Measurements from ENCODE around the gene XPO4.
"Not testable (repeated sequence)": the region's sequence is repeated elsewhere in the genome, so short reads cannot be mapped to it uniquely, and the experiment has no call there.

The XPO4 gene

DNA sequence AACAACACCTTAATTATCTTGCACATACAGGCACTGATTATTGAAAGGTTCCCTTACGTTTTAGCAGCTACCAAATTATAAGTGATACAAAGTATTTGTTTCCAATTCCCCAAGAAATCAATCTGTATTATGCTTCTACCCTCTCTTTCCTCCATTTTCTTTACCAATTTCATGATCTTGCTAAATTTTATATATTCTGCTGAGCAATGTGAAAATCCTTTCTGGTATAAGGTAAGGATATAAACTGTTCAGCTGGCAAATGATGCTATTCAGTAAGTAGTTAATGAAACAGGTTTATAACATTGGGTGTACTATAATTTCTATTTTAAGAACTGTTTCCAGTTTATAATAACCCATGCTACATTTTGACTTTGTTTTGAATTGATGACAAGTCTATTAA lies 127.8 kb downstream of the XPO4 start:
- CTCF ChIA-PET = no interaction called here
- Mint-ChIP-seq H3K4me3 (peak overlapping the region; percentile 89), H3K27me3 (no peaks in the 10 kb centered on the region), H3K4me1 (peaks cover 40% of the 10 kb centered on the region), H3K27ac (no peak overlapping the region), H3K9me3 (peaks cover 4% of the 10 kb centered on the region), H3K36me3 (peaks cover 36% of the 10 kb centered on the region)
- no peak for DNase-seq

DNA sequence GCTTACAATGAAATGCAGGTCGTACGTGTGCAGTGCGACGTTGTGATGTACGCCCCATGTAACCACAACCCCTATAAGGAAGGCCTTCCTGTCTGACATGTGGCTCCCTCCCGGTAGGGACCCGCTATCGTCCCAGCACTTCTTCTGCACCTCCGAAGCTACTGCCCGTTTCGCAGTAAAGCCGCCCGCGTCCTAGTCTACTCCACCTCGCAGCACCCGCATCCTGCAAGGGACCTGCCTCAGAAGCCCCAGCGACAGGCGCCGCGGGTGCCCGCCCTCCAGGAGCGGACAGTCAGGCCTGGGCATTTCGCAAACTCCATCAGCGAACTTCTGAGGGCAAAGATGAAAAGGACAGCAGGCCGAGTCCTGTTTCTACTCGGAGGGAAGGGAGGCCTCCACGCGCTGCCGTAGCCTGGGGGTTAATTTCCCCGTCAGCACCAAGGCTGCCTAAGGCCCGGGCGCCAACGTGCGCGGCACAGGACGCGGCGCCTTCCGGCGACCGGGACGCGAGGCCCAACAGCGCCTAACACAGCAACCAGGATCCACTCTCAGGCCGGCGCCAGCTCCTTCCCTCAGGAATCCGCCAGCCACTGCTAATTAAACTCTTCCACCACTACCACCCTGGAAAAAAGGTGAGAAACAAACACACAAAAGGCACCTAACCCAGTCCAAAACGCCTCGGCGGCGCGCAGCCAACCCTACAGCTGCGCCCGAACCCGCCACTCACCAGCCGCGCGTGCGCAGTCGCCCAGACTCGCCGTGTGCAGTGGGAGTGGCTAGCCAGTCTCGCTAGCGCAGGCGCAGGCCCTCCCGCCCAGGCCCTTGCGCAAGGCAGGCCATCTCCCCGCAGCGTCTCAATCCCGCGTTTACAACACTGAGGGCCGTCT lies 129.1 kb downstream of the XPO4 start, which contains the start of gene EEF1AKMT1:
EEF1AKMT1 (minus strand) TSS at position 768 of the 887 bp plus-strand sequence. CDS start 16,363 bp downstream, outside the sequence.
- Mint-ChIP-seq H3K4me3 (peak within 1 kb of the TSS; percentile 89), H3K36me3 (peaks cover 47% of the 10 kb centered on the region), H3K4me1 (peaks cover 41% of the 10 kb centered on the region), H3K9me3 (peaks cover 10% of the 10 kb centered on the region), H3K27ac (peak within 1 kb of the TSS; percentile 99), H3K27me3 (no peaks in the 10 kb centered on the region)
- DNase-seq = peak; percentile 95
- CTCF ChIA-PET = no interaction called here

DNA sequence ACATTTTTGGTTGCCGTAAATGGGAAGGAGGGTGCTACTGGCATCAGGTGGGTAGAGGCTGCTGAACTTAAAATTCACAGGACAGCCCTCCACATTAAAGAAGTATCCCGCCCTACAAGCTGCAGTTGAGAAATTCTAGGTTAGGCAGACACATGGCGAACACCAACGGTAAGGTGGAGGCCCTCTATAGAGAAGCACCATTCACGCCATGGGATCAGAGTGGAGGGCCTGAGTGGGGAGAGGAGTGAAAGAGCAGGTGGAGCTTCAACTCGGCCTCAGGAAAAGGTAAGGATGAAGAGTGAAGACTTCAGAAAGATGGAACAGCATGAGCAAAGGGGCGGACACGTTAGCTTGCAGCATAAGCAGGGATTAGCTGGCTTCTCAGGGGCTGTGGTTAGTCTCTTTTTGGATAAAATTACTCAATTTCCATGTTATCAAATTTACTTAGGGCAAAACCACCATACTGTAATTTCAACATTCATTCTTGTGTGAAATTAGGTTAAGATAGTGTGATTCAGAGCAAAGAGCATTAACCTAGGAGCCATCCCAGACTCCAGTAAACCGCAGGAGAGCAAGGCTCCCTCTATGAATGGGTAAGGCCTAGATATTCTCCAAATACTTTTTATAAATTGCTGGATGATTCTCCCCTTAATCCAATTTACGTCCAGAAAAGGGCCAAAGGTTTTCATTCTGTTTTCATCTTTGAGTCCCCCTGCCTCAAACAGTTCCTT lies 130.0 kb downstream of the XPO4 start:
- Mint-ChIP-seq H3K27me3 (no peaks in the 10 kb centered on the region), H3K36me3 (peaks cover 55% of the 10 kb centered on the region), H3K9me3 (peaks cover 19% of the 10 kb centered on the region), H3K27ac (peak overlapping the region; percentile 99), H3K4me3 (peak overlapping the region; percentile 89), H3K4me1 (peaks cover 41% of the 10 kb centered on the region)
- CTCF ChIA-PET = no interaction called here
- no peak for DNase-seq

DNA sequence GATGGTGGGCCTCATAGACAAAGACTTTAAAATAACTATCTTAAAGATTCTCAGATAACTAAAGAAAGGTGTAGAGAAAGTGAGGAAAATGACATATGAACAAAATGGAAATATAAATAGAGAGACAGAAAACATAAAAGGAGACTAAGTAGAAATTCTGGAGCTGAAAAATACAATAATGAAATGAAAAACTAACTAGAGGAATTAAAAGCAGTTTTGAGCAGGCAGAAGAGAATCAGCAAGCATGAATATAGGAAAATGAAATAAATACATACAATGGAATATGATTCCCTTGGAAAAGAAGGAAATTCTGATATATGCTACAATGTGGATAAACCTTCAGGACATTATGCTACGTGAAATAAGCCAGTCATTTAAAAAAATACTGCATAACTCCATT lies 132.7 kb downstream of the XPO4 start:
- peaks cover 36% of the 10 kb centered on the region for H3K4me1 Mint-ChIP-seq
- DNase-seq = no peak
- H3K4me3 Mint-ChIP-seq = no peak overlapping the region
- H3K27ac Mint-ChIP-seq = no peak overlapping the region
- peaks cover 53% of the 10 kb centered on the region for H3K36me3 Mint-ChIP-seq
- peaks cover 23% of the 10 kb centered on the region for H3K9me3 Mint-ChIP-seq
- no peaks in the 10 kb centered on the region for H3K27me3 Mint-ChIP-seq
- CTCF ChIA-PET = no interaction called here

DNA sequence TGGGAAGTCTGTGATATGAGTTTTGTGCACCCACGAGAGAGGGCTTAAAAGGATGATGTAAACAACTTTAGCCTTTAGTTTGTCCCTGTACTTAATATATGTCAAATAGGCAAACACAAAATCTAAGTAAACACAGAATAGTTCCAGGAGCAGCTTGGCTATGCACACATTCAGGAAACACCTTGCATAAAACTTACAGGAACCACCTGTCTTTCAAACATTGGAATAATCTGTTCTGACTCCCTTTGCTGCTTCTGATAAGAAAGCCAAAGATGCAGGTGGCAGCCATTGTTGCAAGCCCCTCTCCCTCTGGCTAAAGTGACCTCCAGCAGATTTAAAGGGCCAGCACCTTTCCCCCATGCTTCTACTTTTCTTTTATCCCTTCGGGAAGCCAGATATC lies 133.5 kb downstream of the XPO4 start:
- peaks cover 28% of the 10 kb centered on the region for H3K4me1 Mint-ChIP-seq
- no peak for DNase-seq
- no peak overlapping the region for H3K4me3 Mint-ChIP-seq
- peaks cover 23% of the 10 kb centered on the region for H3K9me3 Mint-ChIP-seq
- no peaks in the 10 kb centered on the region for H3K27me3 Mint-ChIP-seq
- H3K27ac Mint-ChIP-seq = no peak overlapping the region
- CTCF ChIA-PET = no interaction called here
- peaks cover 48% of the 10 kb centered on the region for H3K36me3 Mint-ChIP-seq

DNA sequence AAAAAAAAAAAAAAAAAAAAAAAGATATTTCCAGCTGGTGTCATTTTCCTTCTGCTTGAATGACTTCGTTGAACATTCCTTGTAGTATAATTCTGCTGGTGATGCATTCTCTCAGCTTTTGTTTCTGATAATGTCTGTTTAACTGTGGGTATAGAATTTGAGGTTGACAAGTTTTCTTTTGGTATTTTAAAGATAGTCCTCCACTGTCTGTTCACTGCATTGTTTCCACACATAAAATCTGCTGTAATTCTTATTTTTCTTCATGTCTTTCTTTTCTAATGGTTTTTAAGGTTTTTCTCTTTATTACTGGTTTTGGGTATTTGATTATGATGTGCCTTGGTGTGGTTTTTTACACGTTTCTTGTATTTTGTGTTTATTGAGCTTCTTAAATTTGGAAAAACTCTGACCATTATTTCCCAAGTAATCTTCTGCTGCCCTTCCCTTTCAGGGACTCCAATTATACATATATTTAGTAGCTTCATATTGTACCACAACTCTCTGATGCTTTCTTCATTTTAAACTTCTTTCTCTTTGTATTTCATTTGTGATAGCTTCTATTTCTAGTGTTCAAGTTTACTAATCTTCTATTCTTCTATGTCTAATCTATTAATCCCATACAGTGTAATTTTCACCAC lies 135.1 kb downstream of the XPO4 start:
- H3K9me3 Mint-ChIP-seq = peaks cover 23% of the 10 kb centered on the region
- no peak for DNase-seq
- H3K27me3 Mint-ChIP-seq = no peaks in the 10 kb centered on the region
- H3K27ac Mint-ChIP-seq = no peak overlapping the region
- H3K4me3 Mint-ChIP-seq = no peak overlapping the region
- CTCF ChIA-PET = no interaction called here
- peaks cover 47% of the 10 kb centered on the region for H3K36me3 Mint-ChIP-seq
- H3K4me1 Mint-ChIP-seq = peaks cover 15% of the 10 kb centered on the region

DNA sequence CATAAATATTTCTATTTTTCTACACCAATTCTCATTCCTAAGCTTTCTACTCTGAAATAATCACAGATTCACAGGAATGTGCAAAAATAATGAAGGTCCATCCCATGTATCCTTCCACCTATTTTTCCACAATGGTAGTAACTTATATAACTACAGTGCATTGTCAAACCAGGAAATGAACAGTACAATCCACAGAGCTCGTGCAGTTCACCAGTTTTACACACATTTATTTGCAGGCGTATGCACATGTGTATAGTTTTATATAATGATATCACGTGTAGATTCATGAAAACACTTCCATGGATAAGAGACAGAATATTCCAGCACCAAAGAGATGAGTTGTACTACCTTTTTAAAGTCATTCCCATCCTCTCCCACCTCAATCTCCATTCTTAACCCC lies 141.7 kb downstream of the XPO4 start:
- DNase-seq = no peak
- Mint-ChIP-seq H3K27me3 (no peaks in the 10 kb centered on the region), H3K36me3 (peaks cover 18% of the 10 kb centered on the region), H3K4me1 (no peaks in the 10 kb centered on the region), H3K9me3 (peaks cover 9% of the 10 kb centered on the region), H3K27ac (no peak overlapping the region), H3K4me3 (no peak overlapping the region)
- CTCF ChIA-PET = no interaction called here

DNA sequence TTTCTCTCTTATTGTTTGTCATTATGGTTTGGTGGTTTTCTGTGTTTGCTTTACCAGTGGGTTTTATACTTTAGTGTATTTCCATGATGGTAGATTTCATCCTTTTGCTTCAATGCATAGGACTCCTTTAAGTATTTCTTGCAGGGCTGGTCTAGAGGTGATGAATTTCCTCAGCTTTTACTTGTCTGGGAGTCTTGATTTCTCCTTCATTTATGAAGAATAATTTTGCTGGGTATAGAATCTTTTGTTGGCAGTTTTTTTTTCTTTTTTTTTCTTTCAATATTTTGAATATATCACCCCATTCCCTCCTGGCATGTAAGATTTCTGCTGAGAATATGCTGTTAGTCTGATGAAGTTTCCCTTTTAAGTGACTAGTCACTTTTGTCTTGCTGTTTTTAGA lies 148.5 kb downstream of the XPO4 start:
- CTCF ChIA-PET = interaction anchor here (0.6 kb wide), 1 partner anchor 17 kb away, joined by 4 read pairs; no protein-coding TSS in a partner anchor
- H3K27ac Mint-ChIP-seq = no peak overlapping the region
- no peaks in the 10 kb centered on the region for H3K4me1 Mint-ChIP-seq
- no peak overlapping the region for H3K4me3 Mint-ChIP-seq
- H3K9me3 Mint-ChIP-seq = peaks cover 45% of the 10 kb centered on the region
- H3K36me3 Mint-ChIP-seq = peaks cover 40% of the 10 kb centered on the region
- no peaks in the 10 kb centered on the region for H3K27me3 Mint-ChIP-seq
- DNase-seq = no peak

DNA sequence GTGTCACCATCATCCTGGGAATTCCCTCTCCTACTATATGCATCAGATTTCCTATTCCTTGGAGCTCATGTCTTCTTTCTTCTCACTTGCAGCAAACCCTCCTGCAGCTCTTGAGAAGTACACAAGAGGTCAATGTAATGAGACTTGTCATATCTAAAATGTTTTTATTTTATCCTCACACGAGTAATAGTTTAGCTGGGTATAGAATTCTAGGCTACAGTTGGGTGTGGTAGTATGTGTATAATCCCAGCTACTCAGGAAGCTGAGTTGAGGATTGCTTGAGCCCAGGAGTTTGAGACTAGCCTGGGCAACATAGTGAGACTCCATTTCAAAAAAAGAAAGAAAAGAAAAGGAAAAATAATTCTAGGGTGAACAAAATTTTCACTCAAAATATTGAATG lies 153.2 kb downstream of the XPO4 start:
- no peak for DNase-seq
- no peaks in the 10 kb centered on the region for H3K27me3 Mint-ChIP-seq
- H3K4me3 Mint-ChIP-seq = no peak overlapping the region
- peaks cover 54% of the 10 kb centered on the region for H3K9me3 Mint-ChIP-seq
- H3K27ac Mint-ChIP-seq = no peak overlapping the region
- no peaks in the 10 kb centered on the region for H3K4me1 Mint-ChIP-seq
- peaks cover 18% of the 10 kb centered on the region for H3K36me3 Mint-ChIP-seq
- CTCF ChIA-PET = no interaction called here

DNA sequence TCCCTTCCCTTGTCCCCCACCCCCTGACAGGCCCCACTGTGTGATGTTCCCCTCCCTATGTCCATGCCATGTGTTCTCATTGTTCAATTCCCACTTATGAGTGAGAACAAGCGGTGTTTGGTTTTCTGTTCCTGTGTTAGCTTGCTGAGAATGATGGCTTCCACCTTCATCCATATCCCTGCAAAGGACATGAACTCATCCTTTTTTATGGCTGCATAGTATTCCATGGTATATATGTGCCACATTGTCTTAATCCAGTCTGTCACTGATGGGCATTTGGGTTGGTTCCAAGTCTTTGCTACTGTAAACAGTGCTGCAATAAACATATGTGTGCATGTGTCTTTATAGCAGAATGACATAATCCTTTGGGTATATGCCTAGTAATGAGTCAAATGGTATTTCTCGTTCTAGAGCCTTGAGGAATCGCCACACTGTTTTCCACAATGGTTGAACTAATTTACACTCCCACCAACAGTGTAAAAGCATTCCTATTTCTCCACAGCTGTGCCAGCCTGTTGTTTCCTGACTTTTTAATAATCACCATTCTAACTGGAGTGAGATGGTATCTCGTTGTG lies 158.6 kb downstream of the XPO4 start:
- not testable (repeated sequence) for DNase-seq, H3K27me3 Mint-ChIP-seq, H3K27ac Mint-ChIP-seq, H3K36me3 Mint-ChIP-seq, H3K4me1 Mint-ChIP-seq, H3K4me3 Mint-ChIP-seq
- H3K9me3 Mint-ChIP-seq = peaks cover 28% of the 10 kb centered on the region
- CTCF ChIA-PET = interaction anchor here (1.4 kb wide), 1 partner anchor 32 kb away, joined by 3 read pairs; no protein-coding TSS in a partner anchor

DNA sequence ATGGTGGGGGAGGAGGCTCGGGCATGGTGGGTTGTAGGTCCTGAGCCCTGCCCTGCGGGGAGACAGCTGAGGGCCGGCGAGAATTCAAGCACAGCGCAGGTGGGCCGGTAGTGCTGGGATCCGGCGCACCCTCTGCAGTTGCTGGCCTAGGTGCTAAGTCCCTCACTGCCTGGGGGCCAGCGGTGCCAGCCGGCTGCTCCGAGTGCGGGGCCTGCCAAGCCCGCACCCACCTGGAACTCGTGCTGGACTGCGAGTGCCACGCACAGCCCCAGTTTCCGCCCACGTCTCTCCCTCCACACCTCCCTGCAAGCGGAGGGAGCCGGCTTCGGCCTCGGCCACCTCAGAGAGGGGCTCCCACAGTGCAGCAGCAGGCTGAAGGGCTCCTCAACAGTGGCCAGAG lies 162.5 kb downstream of the XPO4 start:
- peaks cover 6% of the 10 kb centered on the region for H3K36me3 Mint-ChIP-seq
- CTCF ChIA-PET = no interaction called here
- no peak overlapping the region for H3K4me3 Mint-ChIP-seq
- no peak for DNase-seq
- H3K27me3 Mint-ChIP-seq = no peaks in the 10 kb centered on the region
- no peak overlapping the region for H3K27ac Mint-ChIP-seq
- no peaks in the 10 kb centered on the region for H3K4me1 Mint-ChIP-seq
- peaks cover 14% of the 10 kb centered on the region for H3K9me3 Mint-ChIP-seq

DNA sequence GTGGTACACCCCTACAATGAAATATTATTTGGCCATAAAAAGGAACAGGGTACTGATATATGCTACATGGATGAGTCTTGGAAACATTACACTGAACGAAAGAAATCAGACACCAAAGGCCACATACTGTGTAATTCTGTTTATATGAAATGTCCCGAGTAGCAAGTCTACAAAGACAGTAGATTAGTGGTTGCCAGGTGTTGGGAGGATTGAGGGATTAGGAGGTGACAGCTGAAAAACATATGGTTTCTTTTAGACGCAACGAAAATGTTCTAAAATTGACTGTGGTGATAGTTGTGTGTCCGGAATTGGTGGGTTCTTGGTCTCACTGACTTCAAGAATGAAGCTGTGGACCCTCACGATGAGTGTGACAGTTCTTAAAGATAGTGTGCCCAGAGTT lies 163.9 kb downstream of the XPO4 start:
- Mint-ChIP-seq H3K27me3 (no peaks in the 10 kb centered on the region), H3K27ac (no peak overlapping the region), H3K36me3 (peaks cover 6% of the 10 kb centered on the region), H3K9me3 (peaks cover 6% of the 10 kb centered on the region), H3K4me3 (no peak overlapping the region), H3K4me1 (no peaks in the 10 kb centered on the region)
- CTCF ChIA-PET = no interaction called here
- no peak for DNase-seq

DNA sequence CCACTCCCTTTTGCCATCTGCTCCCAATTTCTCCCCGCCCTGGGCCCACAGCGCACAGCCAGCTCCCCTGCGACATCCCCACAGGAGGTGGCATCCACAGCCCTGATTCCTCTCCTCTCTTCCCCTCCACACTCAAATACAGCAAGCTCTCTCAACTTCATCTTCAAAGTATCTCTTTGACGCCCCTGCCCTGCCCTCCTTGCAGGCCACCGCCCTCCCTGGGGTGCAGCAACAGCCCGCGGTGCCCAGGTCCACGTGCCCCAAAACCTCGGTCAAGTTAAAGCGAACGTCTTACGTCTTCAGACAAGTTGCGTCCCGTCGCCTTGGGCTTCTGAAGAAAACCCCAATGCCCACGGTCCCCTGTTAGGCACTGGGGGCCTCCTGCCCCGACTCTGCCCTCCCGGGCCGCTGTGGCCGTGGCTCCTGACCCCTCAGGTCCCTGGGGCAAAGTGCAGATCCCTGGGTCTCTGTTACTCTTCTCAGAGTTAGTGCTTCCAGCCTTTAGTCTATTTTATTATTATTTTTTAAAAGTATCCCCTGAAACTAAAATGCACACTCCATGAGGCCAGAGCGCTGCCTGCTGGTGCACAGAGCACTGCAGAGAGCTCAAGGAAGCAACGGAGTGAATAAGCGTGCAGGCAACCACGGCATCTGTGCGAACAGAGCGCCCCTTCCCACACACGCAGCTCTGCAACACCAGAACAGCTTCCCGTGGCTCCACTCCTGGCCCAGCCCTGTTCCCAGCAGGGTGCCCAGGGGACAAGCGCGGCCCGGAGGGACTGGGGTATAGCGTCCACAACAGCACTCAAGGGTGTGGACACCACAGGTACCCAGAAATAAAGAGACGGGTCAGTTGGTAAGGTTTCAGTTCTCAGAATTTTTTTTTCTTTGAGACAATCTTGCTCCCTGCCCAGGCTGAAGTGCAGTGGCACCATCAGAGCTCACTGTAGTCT lies 172.6 kb downstream of the XPO4 start:
- Mint-ChIP-seq H3K27me3 (no peaks in the 10 kb centered on the region), H3K4me1 (no peaks in the 10 kb centered on the region), H3K36me3 (no peaks in the 10 kb centered on the region), H3K27ac (no peak overlapping the region), H3K9me3 (no peaks in the 10 kb centered on the region), H3K4me3 (no peak overlapping the region)
- CTCF ChIA-PET = no interaction called here
- DNase-seq = no peak
